DND-41 (cell line): ENCODE measurements around the gene CCDC63.

ENCODE experiments used
- EZH2 ChIP-seq: IDR thresholded peaks from 3 replicates; pipeline ENCODE4 v1.6.1; 2012; ENCODE audit warnings: borderline replicate concordance, low read depth, mild to moderate bottlenecking, moderate library complexity, low read length, inconsistent platforms; ENCODE audit not compliant: severe bottlenecking
- TF ChIP-seq, protein P1 (sequence below): IDR thresholded peaks from 2 replicates; pipeline ENCODE4 v1.5.1; 2012; ENCODE audit warnings: borderline replicate concordance, low read length, moderate library complexity, mild to moderate bottlenecking; ENCODE audit not compliant: poor library complexity, severe bottlenecking; ENCODE audit errors: extremely low read depth

GRCh38 chr12:110856542-110856941, 9.8 kb downstream of the CCDC63 start:
- TF ChIP-seq, protein P1, sequence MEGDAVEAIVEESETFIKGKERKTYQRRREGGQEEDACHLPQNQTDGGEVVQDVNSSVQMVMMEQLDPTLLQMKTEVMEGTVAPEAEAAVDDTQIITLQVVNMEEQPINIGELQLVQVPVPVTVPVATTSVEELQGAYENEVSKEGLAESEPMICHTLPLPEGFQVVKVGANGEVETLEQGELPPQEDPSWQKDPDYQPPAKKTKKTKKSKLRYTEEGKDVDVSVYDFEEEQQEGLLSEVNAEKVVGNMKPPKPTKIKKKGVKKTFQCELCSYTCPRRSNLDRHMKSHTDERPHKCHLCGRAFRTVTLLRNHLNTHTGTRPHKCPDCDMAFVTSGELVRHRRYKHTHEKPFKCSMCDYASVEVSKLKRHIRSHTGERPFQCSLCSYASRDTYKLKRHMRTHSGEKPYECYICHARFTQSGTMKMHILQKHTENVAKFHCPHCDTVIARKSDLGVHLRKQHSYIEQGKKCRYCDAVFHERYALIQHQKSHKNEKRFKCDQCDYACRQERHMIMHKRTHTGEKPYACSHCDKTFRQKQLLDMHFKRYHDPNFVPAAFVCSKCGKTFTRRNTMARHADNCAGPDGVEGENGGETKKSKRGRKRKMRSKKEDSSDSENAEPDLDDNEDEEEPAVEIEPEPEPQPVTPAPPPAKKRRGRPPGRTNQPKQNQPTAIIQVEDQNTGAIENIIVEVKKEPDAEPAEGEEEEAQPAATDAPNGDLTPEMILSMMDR = no peak
- TF ChIP-seq EZH2 = no peak
